HT-29 (cell line): Measurements from ENCODE around the gene TIAM1. TPM values are rescaled to one million over a fixed set of nuclear protein-coding genes. Genes with fewer than 3 reads are reported as not detected.
A peak's percentile ranks its signal among the peaks of the same experiment; 100 is the strongest.

Experiments
- DNase-seq: peaks from one replicate; pipeline ENCODE4 v3.0.0-alpha.2; 2015; ENCODE audit warnings: low spot score
- total RNA-seq: library from RNA; depleted of rRNA; stranded (reverse); fragments of >200 nt; shearing (Covaris generic); gene quantifications from 2 replicates; pipeline ENCODE4 v1.2.3, GENCODE V29; 2014; rRNA removed

Gene TIAM1
- not detected in 2 replicates for total RNA-seq

DNA sequence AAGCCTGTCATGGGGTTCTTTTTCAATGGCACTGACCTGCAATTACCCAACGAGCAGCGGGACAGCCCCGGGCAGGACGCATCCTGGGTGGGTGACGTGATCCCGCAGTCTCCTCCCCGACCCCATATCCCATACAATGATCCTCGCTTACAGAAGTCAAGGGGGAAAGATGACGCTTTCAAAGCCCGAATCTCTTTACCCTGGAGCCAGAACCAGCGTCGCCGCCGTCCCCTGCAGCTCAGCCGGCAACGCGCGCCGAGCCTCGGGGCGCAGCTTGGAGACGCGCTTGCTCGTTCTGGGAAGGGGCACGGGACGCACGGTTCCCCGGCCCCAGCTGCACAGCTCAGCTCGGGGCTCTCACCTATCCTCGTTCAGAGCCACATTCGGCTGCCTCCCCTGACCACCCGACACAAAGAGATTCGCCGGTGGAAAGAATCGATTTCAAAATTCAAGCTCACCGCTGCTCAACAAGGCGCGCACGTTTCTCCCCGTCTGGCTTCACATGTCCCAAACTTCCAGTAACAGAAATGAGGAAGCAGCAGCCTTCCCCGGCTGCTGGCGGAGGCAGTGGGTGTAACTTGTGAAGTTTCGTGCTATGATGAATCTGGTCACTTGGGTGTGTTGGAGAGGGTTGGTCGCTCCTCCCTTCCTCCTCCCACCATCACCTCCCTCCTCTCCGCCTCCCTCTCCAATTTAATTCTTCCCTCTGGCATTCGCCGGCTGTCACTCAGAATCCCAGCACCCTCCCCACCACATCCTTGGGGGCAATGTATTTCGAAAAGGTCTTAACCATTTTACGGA is at the start of gene TIAM1:
TSS of gene TIAM1 (minus strand) at position 582 of the 801 bp plus-strand sequence. CDS start 77,289 bp downstream, outside the sequence.
- DNase-seq: no peak

GRCh38 chr21:31387560-31388186 is 43.6 kb upstream of the TIAM1 start:
- no peak for DNase-seq

DNA sequence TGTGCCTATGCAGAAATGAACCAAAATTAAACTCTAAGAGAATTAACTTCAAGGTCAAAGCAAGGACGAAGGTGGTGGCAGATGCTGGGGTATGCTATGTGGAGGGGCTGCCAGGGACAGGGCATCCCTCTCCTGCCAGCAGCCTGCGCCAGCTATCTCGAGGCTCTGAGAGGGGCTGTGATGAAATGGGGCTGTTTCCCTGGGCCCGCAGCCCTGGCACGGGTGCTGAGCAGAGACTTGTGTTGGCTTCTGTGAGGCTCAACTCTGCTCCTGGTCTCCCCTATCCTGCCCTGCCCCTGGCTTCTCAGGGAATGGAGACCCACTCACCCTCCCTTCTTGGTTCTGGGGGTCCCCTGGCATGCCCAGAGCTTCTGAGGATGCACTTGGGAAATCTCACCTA is 41.9 kb upstream of the TIAM1 start:
- no peak for DNase-seq

DNA sequence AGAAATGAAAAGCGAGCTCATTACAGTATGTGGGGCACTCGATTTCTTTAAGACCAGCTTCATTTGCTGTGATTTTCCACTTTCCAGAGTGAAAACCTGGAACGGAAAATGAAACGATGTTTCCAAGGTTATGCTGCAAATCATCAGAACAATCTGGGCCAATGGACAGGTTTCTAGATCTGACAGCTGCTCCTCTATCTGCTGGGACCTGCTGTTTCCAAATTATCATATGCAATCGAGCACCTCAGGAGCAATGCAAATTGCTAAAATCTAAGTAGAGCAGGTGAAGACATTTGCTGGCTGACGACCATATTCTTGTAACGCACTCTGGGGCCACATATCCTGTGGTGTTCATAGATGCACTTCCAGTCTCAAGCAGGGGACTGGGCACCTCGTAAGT is 39.7 kb upstream of the TIAM1 start:
- DNase-seq: no peak

GRCh38 chr21:31382060-31382459 is 38.0 kb upstream of the TIAM1 start:
- no peak for DNase-seq

GRCh38 chr21:31376301-31376700 is 32.2 kb upstream of the TIAM1 start:
- no peak for DNase-seq

DNA sequence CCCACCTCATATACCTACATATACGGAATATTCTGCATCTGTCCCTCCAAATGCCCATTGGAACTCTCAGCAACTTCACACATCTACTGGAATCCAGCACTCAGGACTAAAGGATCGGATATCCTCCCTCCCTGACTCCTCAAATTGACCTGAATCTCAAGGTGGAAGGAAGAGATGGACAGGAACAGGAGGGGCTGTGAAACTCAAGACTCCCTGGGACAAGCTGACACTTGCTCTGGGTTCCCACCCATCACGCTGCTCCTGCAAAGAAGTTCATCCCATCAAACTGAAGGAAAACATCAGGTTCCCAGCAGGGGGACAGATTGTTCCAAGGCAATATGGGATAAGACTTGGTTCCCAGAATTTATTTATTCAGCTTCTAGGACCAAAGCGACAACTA is 30.3 kb upstream of the TIAM1 start:
- no peak for DNase-seq

- DNase-seq: no peak
Measured at GRCh38 chr21:31372471-31372765, 28.4 kb upstream of the TIAM1 start.

DNA sequence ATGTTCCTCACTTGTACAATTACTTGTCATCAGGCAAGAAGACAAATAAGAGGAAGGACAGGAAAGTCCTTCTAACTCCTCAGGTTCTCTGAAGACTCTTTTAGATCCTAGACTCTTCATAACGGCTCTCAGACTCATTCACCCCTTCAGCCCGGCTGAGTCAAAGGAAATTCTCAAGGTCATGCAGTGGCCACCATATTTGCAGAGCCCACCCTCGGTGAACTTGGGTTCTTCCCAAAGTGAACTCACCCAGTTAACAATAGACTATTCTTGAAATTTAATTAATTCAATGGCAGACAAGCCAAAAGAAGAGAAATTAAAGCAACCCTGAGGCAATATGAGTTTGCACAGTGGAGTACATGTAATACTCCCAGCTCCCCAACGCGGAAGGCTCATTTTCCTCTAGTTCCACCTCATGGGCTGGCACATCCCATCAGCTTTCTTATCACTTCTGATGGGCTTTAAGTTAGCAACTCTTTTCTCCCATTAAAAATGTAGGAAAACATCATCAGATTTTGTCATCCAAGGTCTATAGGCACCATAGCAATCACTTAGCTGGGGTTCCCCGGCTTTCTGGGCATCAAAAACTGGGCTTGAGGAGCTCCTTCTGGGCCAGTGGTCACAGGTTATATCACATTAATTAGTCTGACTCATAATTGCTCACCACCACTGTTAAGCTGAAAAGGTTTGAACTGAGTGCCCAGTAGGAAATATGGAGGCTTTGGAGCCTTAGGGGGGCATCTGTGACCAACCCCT is 27.8 kb upstream of the TIAM1 start:
- DNase-seq: no peak

DNA sequence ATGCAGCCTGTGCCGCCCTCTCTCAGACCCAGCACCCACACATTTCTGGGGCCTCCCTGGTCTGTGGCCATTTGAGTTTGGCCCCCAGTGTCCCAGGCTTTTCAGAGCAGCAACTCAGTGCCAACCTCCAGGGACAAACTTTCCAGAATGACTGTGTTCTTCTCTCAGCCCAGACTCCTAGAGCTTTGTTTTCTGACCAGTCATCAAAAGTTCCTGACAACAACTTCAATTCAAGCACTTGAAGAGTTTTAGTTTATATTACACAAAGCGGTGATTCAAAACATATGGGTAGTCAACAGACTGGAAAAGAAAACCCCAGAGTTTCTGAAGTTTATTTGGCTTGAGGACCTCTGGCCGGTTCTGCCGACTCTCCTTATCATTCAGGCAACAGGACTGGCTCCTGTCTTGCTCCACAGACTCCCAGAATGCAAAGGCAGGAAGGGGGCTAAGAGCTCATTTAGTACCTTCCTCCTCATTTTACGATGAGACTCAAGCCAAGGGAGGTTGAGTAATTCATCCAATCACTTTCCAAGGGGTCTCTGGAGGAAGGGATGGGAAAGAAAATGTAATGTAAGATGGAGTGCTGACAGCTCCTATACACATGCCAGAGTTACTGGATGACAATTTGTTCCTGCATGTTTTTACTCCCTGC is 27.0 kb upstream of the TIAM1 start:
- DNase-seq: no peak

DNA sequence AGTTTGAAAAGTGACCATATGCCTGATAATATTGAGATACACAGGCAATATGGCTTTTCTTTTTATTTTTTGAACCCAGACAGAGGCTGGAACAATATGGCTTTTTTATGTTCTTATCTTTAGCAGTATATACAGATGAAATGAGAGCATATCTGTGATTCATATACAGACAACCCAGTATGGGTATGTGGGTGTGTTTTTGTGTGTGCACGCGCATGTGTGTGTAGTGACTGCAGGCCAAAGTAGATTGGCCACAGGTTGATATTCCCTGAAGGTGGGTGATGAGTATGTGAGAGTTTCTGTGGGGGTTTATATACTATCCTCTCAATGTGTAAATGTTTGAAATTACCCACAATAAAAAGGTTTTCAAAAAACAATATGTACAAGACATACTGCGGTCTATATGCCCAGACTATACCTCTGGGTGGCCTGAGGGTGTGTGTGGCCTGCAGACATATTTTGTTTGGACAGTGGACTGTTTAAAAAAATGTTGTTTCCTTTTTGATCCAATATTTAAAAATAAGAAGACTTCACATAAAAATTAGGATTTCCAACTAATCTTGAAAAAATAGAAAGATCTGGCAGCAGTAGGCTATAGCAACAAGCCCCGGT is 26.3 kb upstream of the TIAM1 start:
- no peak for DNase-seq

GRCh38 chr21:31368361-31368760 is 24.3 kb upstream of the TIAM1 start:
- no peak for DNase-seq

- no peak for DNase-seq
Measured at GRCh38 chr21:31367801-31368200, 23.7 kb upstream of the TIAM1 start.

DNA sequence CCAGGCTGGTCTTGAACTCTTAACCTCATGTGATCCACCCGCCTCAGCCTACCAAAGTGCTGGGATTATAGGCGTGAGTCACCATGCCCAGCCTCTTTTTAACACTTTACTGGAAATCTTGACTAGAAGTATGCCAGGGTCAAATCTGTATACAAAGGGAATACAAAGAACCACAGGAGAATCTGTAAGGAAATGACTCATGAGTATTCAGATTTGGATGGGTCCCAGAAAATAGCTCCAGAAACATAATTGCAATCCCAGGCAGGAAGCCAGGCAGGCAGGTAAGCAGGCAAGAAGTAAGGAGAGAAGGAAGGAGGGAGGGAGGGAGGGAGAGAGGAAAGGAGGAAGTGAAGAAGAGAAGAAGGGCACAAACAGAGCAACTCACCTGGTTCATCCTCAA is 22.8 kb upstream of the TIAM1 start:
- no peak for DNase-seq

DNA sequence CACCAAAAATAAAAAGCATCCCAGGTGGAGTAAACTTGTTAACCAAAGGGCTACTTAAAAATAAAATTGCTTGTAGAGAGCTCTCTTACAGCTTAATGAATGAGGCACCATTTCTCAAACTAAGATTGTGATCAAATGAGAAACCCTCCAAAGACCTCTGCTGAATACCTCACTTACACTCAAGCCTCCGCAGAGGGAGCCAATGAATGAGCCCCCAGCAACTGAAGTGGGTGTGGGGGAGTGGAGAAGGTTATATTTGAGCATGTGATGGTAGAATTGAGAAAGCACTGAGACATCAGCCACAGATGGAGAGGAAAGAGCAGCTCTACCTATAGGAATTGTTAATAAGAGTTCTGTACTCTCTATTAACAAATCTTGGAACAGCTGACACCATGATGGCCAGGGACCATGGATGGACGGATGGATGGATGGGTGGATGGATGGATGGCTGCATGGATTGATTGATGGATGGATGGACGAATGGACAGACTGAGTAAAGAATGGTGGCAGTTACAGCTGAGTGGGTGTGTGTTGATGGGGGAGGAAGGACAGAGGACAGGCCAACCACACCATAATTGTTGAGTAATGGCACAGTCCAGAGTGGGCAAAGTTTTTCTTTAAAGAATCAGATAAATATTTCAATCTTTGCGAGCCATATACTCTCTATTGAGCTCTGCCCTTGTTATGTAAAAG is 20.3 kb upstream of the TIAM1 start:
- no peak for DNase-seq

- no peak for DNase-seq
Measured at GRCh38 chr21:31363720-31364119, 19.7 kb upstream of the TIAM1 start.

- DNase-seq: no peak
Measured at GRCh38 chr21:31360717-31361116, 16.7 kb upstream of the TIAM1 start.

DNA sequence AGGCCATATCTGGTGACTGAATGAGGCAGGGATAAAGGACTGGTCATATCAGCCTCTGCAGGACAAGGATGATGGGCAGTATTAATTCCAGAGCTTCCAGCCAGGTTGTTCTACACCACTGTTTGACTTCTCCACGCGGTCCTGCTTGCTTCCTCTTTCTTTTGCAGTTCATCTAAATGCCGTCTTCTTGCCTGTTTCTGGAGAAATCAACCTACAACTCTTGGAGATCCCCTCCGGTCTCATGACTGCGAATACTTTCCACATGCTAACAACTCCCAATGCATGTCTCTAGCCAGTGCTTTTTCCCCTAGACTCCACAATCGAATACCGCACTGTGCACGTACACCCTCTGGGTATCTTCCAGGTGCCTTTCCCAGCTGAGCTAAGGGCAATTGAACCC is 14.1 kb upstream of the TIAM1 start:
- DNase-seq: no peak

GRCh38 chr21:31356440-31356839 is 12.4 kb upstream of the TIAM1 start:
- no peak for DNase-seq

DNA sequence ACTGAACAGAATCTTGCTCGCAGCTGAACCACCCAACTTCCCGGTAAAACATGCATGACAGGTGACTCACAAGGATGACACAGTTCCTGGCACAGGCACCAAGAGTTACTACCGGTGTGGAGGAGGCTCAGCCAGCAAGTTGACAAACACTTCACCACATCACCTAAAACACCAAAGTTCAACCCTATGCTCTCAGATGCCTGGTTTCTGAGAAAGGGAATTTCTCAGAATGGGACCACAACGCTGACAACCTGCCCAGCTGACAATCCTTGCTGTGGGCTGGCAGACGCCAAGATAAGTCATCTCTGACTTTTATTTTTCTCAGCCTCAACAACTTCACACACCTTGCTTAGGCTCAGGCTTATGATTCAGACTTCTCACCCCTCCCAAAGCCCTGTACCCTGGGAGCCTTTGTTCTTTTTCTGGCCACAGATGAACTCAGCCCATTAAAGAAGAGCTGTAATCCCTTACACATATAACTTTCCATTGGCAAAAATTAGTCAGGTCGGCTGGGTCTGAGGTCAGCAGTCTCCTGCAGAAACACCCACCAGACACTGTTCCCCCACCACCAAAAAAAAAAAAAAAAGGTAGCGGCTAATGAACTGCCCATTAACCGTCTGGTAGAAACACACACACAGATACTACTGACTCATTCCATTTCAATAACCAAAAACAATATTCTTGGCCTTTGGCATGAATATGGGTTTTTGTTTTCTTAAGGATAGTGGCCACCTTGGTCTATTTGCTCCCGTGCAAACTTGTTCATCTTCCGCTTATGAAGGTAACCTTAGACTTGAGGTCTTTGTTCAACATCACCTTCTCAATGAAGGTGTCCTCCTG is 10.8 kb upstream of the TIAM1 start:
- peak; percentile 14 for DNase-seq
